Panc1 (cell line): ENCODE measurements around the gene IL20RB. TPM values are rescaled to one million over a fixed set of nuclear protein-coding genes. Genes with fewer than 3 reads are reported as not detected.

Experiments used
- ATAC-seq: fragments of 200-7000 bp; cut with Tn5 transposase; 2 replicates; pipeline ENCODE4 v1.9.1; 2020; ENCODE audit warnings: mild to moderate bottlenecking, moderate library complexity
- BruUV-seq: library from RNA; stranded (reverse); fragments of 400-500 nt; replicated peaks from 2 replicates; lab custom pipeline; 2021; lab: Mats Ljungman, UMichigan
- CTCF ChIA-PET: fragments of 300-600 bp; sonication (Branson Sonifier 250); formaldehyde crosslinking; loops from one replicate; lab custom pipeline; 2022; ENCODE audit warnings: antibody characterized with exemption; lab: Charles Lee
- POLR2A ChIA-PET: fragments of 300-600 bp; sonication (Branson Sonifier 250); formaldehyde crosslinking; loops from one replicate; lab custom pipeline; 2022; ENCODE audit warnings: antibody characterized with exemption; lab: Charles Lee
- DNase-seq: peaks from one replicate; pipeline ENCODE4 v3.0.0-alpha.2; 2010; ENCODE audit warnings: low read depth, low spot score
- H3K27ac ChIP-seq: 2 replicates; pipeline ENCODE4 v1.5.1; 2011; ENCODE audit warnings: mild to moderate bottlenecking, low read length, inconsistent platforms
- H3K27me3 ChIP-seq: fragments of 200-500 bp; sonication (Bioruptor generic); 2 replicates; pipeline ENCODE4 v1.6.0; 2014; ENCODE audit warnings: low read length, inconsistent platforms; ENCODE audit not compliant: control insufficient read depth, insufficient read depth
- H3K36me3 ChIP-seq: fragments of 200-500 bp; sonication (Bioruptor generic); 2 replicates; pipeline ENCODE4 v1.5.1; 2014; ENCODE audit warnings: inconsistent platforms, mild to moderate bottlenecking, low read length, moderate library complexity; ENCODE audit not compliant: control insufficient read depth, insufficient read depth
- H3K4me1 ChIP-seq: 2 replicates; pipeline ENCODE4 v1.5.1; 2011; ENCODE audit warnings: inconsistent platforms, mild to moderate bottlenecking, low read length, moderate library complexity; ENCODE audit not compliant: control insufficient read depth, insufficient read depth
- H3K4me3 ChIP-seq, 2 experiments: 2 replicates each; pipeline ENCODE4 v1.5.1; 2011 to 2012; ENCODE audit warnings: low read depth in 2 of 2, low read length in 2 of 2, mild to moderate bottlenecking in 2 of 2, inconsistent platforms in 1 of 2, moderate library complexity in 1 of 2
- H3K9me3 ChIP-seq: fragments of 200-500 bp; sonication (Bioruptor generic); 2 replicates; pipeline ENCODE4 v1.5.1; 2014; ENCODE audit warnings: low read depth, mild to moderate bottlenecking, inconsistent platforms, low read length, moderate library complexity; ENCODE audit not compliant: control insufficient read depth, insufficient read depth
- CTCF ChIP-seq: fragments of 450-650 bp; IDR thresholded peaks from 2 replicates; pipeline ENCODE4 v1.5.1; 2017; ENCODE audit warnings: mild to moderate bottlenecking
- POLR2AphosphoS5 ChIP-seq: IDR thresholded peaks from 2 replicates; pipeline ENCODE4 v1.6.1; 2012; ENCODE audit warnings: mild to moderate bottlenecking, low read depth, low read length, moderate library complexity
- SIN3A ChIP-seq: IDR thresholded peaks from 2 replicates; pipeline ENCODE4 v1.6.1; 2012; ENCODE audit warnings: low read depth, mild to moderate bottlenecking, low read length, moderate library complexity, borderline replicate concordance; ENCODE audit not compliant: insufficient read depth
- TCF7L2 ChIP-seq: IDR thresholded peaks from 2 replicates; pipeline ENCODE4 v1.6.1; 2011; ENCODE audit warnings: mild to moderate bottlenecking, low read depth, low read length, inconsistent platforms
- in situ Hi-C: cut with HindIII; loops from 2 replicates; pipeline ENCODE4 v1.10.0; 2016; ENCODE audit warnings: low sequenced_read_pairs, low pct_unique_long_range_greater_than_20kb
- intact Hi-C: fragments of 100-400 bp; cut with micrococcal nuclease; formaldehyde crosslinking; loops from one replicate; pipeline ENCODE4 v1.10.0; 2022; ENCODE audit not compliant: unreplicated experiment
- total RNA-seq: library from RNA; stranded (reverse); gene quantifications from one replicate; pipeline ENCODE4 v1.2.1, GENCODE V29; 2021; ENCODE audit not compliant: unreplicated experiment
- TF ChIP-seq, protein P1 (sequence below), 2 experiments: IDR thresholded peaks; 2 replicates each; pipeline ENCODE4 v1.6.1; 2011 to 2012; ENCODE audit warnings: low read depth in 2 of 2, control low read depth in 1 of 2, low read length in 1 of 2, mild to moderate bottlenecking in 1 of 2, moderate library complexity in 1 of 2; ENCODE audit not compliant: insufficient read depth in 1 of 2

IL20RB gene
- total RNA-seq, 1 experiment from 2014 or later = 1.7 TPM

DNA sequence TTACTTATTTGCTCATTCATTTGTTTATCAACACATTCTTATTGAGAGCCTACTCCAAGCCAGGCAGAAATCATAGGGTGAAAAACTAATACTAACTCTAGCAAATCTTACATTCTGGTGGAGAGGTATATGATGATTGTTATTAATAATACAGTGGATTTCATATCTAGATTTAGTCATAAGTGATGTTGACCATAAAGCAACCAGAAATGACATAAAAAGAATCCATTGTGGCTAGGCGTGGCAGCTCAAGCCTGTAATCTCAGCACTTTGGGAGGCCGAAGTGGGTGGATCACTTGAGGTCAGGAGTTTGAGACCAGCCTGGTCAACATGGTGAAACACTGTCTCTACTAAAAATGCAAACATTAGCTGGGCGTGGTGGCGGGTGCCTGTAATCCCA, 26.2 kb upstream of the IL20RB start:
- no TSS peak for BruUV-seq
- peaks cover 3% of the 10 kb centered on the region; the same call in 1 of the 2 replicates for H3K36me3 ChIP-seq
- intact Hi-C loops = no loop called here
- H3K27me3 ChIP-seq = no peaks in the 10 kb centered on the region
- DNase-seq (no peak), ATAC-seq (no peak)
- H3K4me3 ChIP-seq = no peak overlapping the region
- H3K4me1 ChIP-seq = no peaks in the 10 kb centered on the region
- TF ChIP-seq CTCF = no peak
- no peak for TF ChIP-seq TCF7L2
- TF ChIP-seq, protein P1, sequence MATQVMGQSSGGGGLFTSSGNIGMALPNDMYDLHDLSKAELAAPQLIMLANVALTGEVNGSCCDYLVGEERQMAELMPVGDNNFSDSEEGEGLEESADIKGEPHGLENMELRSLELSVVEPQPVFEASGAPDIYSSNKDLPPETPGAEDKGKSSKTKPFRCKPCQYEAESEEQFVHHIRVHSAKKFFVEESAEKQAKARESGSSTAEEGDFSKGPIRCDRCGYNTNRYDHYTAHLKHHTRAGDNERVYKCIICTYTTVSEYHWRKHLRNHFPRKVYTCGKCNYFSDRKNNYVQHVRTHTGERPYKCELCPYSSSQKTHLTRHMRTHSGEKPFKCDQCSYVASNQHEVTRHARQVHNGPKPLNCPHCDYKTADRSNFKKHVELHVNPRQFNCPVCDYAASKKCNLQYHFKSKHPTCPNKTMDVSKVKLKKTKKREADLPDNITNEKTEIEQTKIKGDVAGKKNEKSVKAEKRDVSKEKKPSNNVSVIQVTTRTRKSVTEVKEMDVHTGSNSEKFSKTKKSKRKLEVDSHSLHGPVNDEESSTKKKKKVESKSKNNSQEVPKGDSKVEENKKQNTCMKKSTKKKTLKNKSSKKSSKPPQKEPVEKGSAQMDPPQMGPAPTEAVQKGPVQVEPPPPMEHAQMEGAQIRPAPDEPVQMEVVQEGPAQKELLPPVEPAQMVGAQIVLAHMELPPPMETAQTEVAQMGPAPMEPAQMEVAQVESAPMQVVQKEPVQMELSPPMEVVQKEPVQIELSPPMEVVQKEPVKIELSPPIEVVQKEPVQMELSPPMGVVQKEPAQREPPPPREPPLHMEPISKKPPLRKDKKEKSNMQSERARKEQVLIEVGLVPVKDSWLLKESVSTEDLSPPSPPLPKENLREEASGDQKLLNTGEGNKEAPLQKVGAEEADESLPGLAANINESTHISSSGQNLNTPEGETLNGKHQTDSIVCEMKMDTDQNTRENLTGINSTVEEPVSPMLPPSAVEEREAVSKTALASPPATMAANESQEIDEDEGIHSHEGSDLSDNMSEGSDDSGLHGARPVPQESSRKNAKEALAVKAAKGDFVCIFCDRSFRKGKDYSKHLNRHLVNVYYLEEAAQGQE (IDR thresholded peaks at IDR 0.05; ENCODE audit: insufficient read depth in 1 of 2, low read depth in 2 of 2, low read length in 1 of 2) = no peak
- no peak for TF ChIP-seq POLR2AphosphoS5
- no peak for TF ChIP-seq SIN3A
- CTCF ChIA-PET = no interaction called here
- H3K9me3 ChIP-seq = no peaks in the 10 kb centered on the region
- POLR2A ChIA-PET = no interaction called here
- in situ Hi-C loops = no loop called here
- H3K27ac ChIP-seq = no peak overlapping the region

DNA sequence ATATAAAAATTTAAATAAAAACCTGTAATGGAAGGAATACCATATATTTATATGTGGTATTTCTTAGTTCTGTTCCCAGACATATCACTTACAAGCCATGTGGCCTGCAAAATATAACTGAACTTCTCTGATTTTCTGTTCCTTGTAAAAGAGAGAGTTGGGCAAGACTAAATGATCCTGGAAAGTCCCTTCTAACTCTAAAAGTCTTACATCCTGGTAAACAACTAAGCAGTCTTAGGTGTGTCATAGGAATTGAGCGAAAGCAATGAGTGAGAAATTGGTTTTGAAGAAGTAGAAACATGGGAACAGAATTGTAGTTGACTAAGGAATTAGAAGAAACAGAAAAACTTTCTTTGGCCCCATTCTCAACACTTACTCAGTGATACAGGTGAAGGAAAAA, 25.3 kb upstream of the IL20RB start:
- POLR2A ChIA-PET = no interaction called here

More for the DNA sequence above, 25.3 kb upstream of the IL20RB start:
- H3K4me3 ChIP-seq = no peak overlapping the region
- H3K9me3 ChIP-seq = no peaks in the 10 kb centered on the region; the same call in 1 of the 2 replicates
- H3K4me1 ChIP-seq = no peaks in the 10 kb centered on the region
- ATAC-seq = no peak
- no peak for DNase-seq
- H3K27me3 ChIP-seq = no peaks in the 10 kb centered on the region
- in situ Hi-C loops (no loop called here), intact Hi-C loops (no loop called here)
- CTCF ChIA-PET = no interaction called here
- peaks cover 3% of the 10 kb centered on the region; the same call in 1 of the 2 replicates for H3K36me3 ChIP-seq
- BruUV-seq = no TSS peak
- no peak overlapping the region for H3K27ac ChIP-seq
- TF ChIP-seq, protein P1 (IDR thresholded peaks at IDR 0.05; ENCODE audit: insufficient read depth in 1 of 2, low read depth in 2 of 2, low read length in 1 of 2) = no peak
- TF ChIP-seq SIN3A (no peak), CTCF (no peak), POLR2AphosphoS5 (no peak), TCF7L2 (no peak)
